Adrenal gland (tissue), 12 donors: ENCODE data around the gene PSMB1. TPM values are rescaled to one million over a fixed set of nuclear protein-coding genes. Genes with fewer than 3 reads are reported as not detected.
"Not testable (repeated sequence)": the region's sequence is repeated elsewhere in the genome, so short reads cannot be mapped to it uniquely, and the experiment has no call there.

Experiments used
- DNase-seq, 7 donors: peaks; one replicate each; pipeline ENCODE4 v3.0.0-alpha.2; 2019 to 2020
- H3K27ac ChIP-seq, 5 donors: fragments of 200-600 bp; sonication (generic) in 4 of 5; 1 replicate in 3 of 5; 2 replicates in 2 of 5; pipeline versions ENCODE4 v1.5.1 to v1.8.0; 2016 to 2020; ENCODE audit warnings: mild to moderate bottlenecking in 1 of 5
- H3K27me3 ChIP-seq: fragments of 200-600 bp; 2 replicates; pipeline ENCODE4 v1.8.0; 2021
- H3K36me3 ChIP-seq, 2 donors: fragments of 200-600 bp; replicated peaks in 1 of 2; 1 replicate in 1 of 2; 2 replicates in 1 of 2; pipeline versions ENCODE4 v1.5.1 to v1.8.0; 2018 to 2022
- H3K4me1 ChIP-seq, 2 donors: fragments of 200-600 bp; replicated peaks in 1 of 2; 1 replicate in 1 of 2; 2 replicates in 1 of 2; pipeline versions ENCODE4 v1.5.1 to v1.8.0; 2018 to 2021
- H3K4me3 ChIP-seq, 4 donors: fragments of 200-600 bp; sonication (generic) in 3 of 4; one replicate each; pipeline ENCODE4 v1.5.1; 2016 to 2018
- H3K9me3 ChIP-seq, 3 donors: fragments of 200-600 bp; sonication (generic) in 1 of 3; replicated peaks in 1 of 3; 1 replicate in 2 of 3; 2 replicates in 1 of 3; pipeline versions ENCODE4 v1.5.1 to v1.8.0; 2016 to 2021
- POLR2A ChIP-seq, 2 donors: fragments of 450-650 bp; IDR thresholded peaks; one replicate each; pipeline ENCODE4 v1.6.1; 2017; ENCODE audit warnings: antibody characterized with exemption in 2 of 2, mild to moderate bottlenecking in 2 of 2, moderate library complexity in 1 of 2
- WGBS, 4 donors: extraction: QIAGEN DNeasy Blood & Tissue Kit in 2 of 4; methylation state at CpG; one replicate each; pipeline versions ENCODE4 v1.1.5 to v1.1.7; 2013 to 2017; 5-methylcytosine and 5-hydroxymethylcytosine counted together
- intact Hi-C, 2 donors: fragments of 100-400 bp; cut with DNase I; formaldehyde crosslinking; loops; one replicate each; pipeline versions ENCODE4 v1.14.1 to v1.15.0; 2022 to 2023
- polyA plus RNA-seq, 3 donors: library from polyadenylated mRNA; stranded (reverse); fragments of 200-250 nt in 2 of 3; fragments of 350-450 nt in 1 of 3; fragmentation: Illumina TruSeq in 1 of 3; extraction: RNeasy Lipid Tissue Mini Kit (QIAGEN cat#74804) in 1 of 3; gene quantifications; one replicate each; pipeline ENCODE4 v1.2.3, GENCODE V29; 2013 to 2014
- total RNA-seq, 9 donors: library from RNA; depleted of rRNA in 4 of 9; stranded (reverse); fragments of >200 nt in 4 of 9; fragments of 120-200 nt in 1 of 9; fragmentation: NEBNext Ultra II Directional in 1 of 9; extraction: Animal tissue kit (Norgen Biotek cat#: 25700) in 1 of 9; gene quantifications; one replicate each; pipeline versions ENCODE4 v1.1.0 to v1.2.4, GENCODE V29; 2013 to 2023
- TF ChIP-seq, protein P1 (sequence below), 6 experiments: fragments of 450-650 bp in 4 of 6; fragments of 200-600 bp in 2 of 6; sonication (generic) in 1 of 6; IDR thresholded peaks; 1 replicate in 5 of 6; 2 replicates in 1 of 6; pipeline versions ENCODE4 v1.5.1 to v1.8.0; 2016 to 2021; ENCODE audit warnings: antibody characterized with exemption in 6 of 6, mild to moderate bottlenecking in 2 of 6, moderate library complexity in 1 of 6
- donor health status: healthy with polysubstance abuse.
- donor health status: Bipolar disorder and iron deficiency.
- donor health status: DM: yes; HTN: yes; CAD: no.
- donor health status: DM: no; HTN: no; CAD: no.
- donor health status: DM: no; HTN: no; CAD: no.
- donor health status: DM: yes; HTN: yes; CAD: no.

The PSMB1 gene
- total and polyA plus RNA-seq, 12 donors = 129 to 442 (median 191) TPM

- Histone ChIP-seq H3K4me1 (no peaks in the 10 kb centered on the region), H3K36me3 (peaks cover 0 to 61% of the 10 kb centered on the region in 2 donors), H3K9me3 (no peaks in the 10 kb centered on the region), H3K27ac (no peak overlapping the region), H3K27me3 (no peaks in the 10 kb centered on the region), H3K4me3 (no peak overlapping the region)
- no peak for DNase-seq
- intact Hi-C loops = loop anchor here in 1 of 2 donors (10.0 kb wide), 1 partner anchor 699 kb away; no protein-coding TSS in a partner anchor
- TF ChIP-seq POLR2A (IDR thresholded peaks at IDR 0.05) = no peak
- TF ChIP-seq, protein P1, sequence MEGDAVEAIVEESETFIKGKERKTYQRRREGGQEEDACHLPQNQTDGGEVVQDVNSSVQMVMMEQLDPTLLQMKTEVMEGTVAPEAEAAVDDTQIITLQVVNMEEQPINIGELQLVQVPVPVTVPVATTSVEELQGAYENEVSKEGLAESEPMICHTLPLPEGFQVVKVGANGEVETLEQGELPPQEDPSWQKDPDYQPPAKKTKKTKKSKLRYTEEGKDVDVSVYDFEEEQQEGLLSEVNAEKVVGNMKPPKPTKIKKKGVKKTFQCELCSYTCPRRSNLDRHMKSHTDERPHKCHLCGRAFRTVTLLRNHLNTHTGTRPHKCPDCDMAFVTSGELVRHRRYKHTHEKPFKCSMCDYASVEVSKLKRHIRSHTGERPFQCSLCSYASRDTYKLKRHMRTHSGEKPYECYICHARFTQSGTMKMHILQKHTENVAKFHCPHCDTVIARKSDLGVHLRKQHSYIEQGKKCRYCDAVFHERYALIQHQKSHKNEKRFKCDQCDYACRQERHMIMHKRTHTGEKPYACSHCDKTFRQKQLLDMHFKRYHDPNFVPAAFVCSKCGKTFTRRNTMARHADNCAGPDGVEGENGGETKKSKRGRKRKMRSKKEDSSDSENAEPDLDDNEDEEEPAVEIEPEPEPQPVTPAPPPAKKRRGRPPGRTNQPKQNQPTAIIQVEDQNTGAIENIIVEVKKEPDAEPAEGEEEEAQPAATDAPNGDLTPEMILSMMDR (IDR thresholded peaks at IDR 0.05) = no peak
- 83 to 90% (median 86%) methylated on average over 2 of the region's 2 CpGs for WGBS, 4 donors
These were observed 19.3 kb downstream of the PSMB1 start for GRCh38 chr6:170533792-170534191.

- WGBS, 4 donors = 86 to 88% (median 87%) methylated on average over 7 of the region's 7 CpGs
- H3K4me1 ChIP-seq = no peaks in the 10 kb centered on the region
- H3K9me3 ChIP-seq = no peaks in the 10 kb centered on the region
- H3K27ac ChIP-seq = no peak overlapping the region
- DNase-seq = no peak
- no peak overlapping the region for H3K4me3 ChIP-seq
- TF ChIP-seq POLR2A (IDR thresholded peaks at IDR 0.05) = no peak
- TF ChIP-seq, protein P1 (IDR thresholded peaks at IDR 0.05) = no peak
- H3K36me3 ChIP-seq = peaks cover 0 to 53% of the 10 kb centered on the region in 2 donors
- H3K27me3 ChIP-seq = no peaks in the 10 kb centered on the region
- intact Hi-C loops = loop anchor here in 1 of 2 donors (10.0 kb wide), 1 partner anchor 698 kb away; no protein-coding TSS in a partner anchor
These were observed 20.1 kb downstream of the PSMB1 start for GRCh38 chr6:170532867-170533488.

- WGBS, 4 donors = 22 to 39% (median 31%) methylated on average over 5 of the region's 5 CpGs
- TF ChIP-seq, protein P1 (IDR thresholded peaks at IDR 0.05) = peak; percentile 68 to 86 (median 84)
- no peak for TF ChIP-seq POLR2A (IDR thresholded peaks at IDR 0.05)
- peak; percentile 78 to 94 (median 85) for DNase-seq
- H3K4me3 ChIP-seq = no peak overlapping the region
- no peak overlapping the region for H3K27ac ChIP-seq
- no peaks in the 10 kb centered on the region for H3K9me3 ChIP-seq
- H3K27me3 ChIP-seq = no peaks in the 10 kb centered on the region
- intact Hi-C loops = loop anchor here (10.0 kb wide), 2 partner anchors 695 to 735 kb away; no protein-coding TSS in a partner anchor
- peaks cover 0 to 23% of the 10 kb centered on the region in 2 donors for H3K36me3 ChIP-seq
- no peaks in the 10 kb centered on the region for H3K4me1 ChIP-seq
These were observed 23.2 kb downstream of the PSMB1 start for GRCh38 chr6:170529839-170530469.

GRCh38 chr6:170527995-170528394 is 25.1 kb downstream of the PSMB1 start:
- not testable (repeated sequence) for H3K4me3 ChIP-seq, H3K36me3 ChIP-seq, H3K9me3 ChIP-seq, H3K27ac ChIP-seq, H3K4me1 ChIP-seq, DNase-seq, H3K27me3 ChIP-seq
- 87 to 92% (median 88%) methylated on average over 5 of the region's 5 CpGs for WGBS, 4 donors
- intact Hi-C loops = loop anchor here in 1 of 2 donors (10.0 kb wide), 1 partner anchor 733 kb away; no protein-coding TSS in a partner anchor
